Gastroesophageal sphincter (tissue), 4 donors: ENCODE measurements around the gene NLE1. TPM values are rescaled to one million over a fixed set of nuclear protein-coding genes. Genes with fewer than 3 reads are reported as not detected.

Experiments
- ATAC-seq: fragments of 150-250 bp; one replicate; pipeline ENCODE4 v1.9.1; 2016; ENCODE audit warnings: mild to moderate bottlenecking, moderate library complexity
- H3K27ac ChIP-seq, 4 donors: fragments of 200-600 bp; sonication (generic) in 3 of 4; 1 replicate in 3 of 4; 2 replicates in 1 of 4; pipeline ENCODE4 v1.5.1; 2016 to 2019
- H3K27me3 ChIP-seq: fragments of 200-600 bp; sonication (generic); one replicate; pipeline ENCODE4 v1.5.1; 2019
- H3K36me3 ChIP-seq, 2 donors: fragments of 200-600 bp; sonication (generic); one replicate each; pipeline ENCODE4 v1.5.1; 2019; ENCODE audit warnings: control low read depth in 1 of 2
- H3K4me1 ChIP-seq, 3 donors: fragments of 200-600 bp; sonication (generic); 1 replicate in 2 of 3; 2 replicates in 1 of 3; pipeline ENCODE4 v1.5.1; 2016 to 2019; ENCODE audit warnings: control low read depth in 2 of 3
- H3K4me3 ChIP-seq, 2 donors: fragments of 200-600 bp; sonication (generic); one replicate each; pipeline ENCODE4 v1.5.1; 2019; ENCODE audit warnings: mild to moderate bottlenecking in 1 of 2, moderate library complexity in 1 of 2
- H3K9me3 ChIP-seq, 3 donors: fragments of 200-600 bp; sonication (generic); one replicate each; pipeline ENCODE4 v1.5.1; 2017 to 2019; ENCODE audit warnings: control low read depth in 2 of 3
- CTCF ChIP-seq, 4 experiments: fragments of 200-600 bp in 2 of 4; fragments of 450-650 bp in 2 of 4; sonication (generic) in 1 of 4; IDR thresholded peaks; one replicate each; pipeline ENCODE4 v1.5.1; 2017 to 2019; ENCODE audit warnings: antibody characterized with exemption in 4 of 4, mild to moderate bottlenecking in 2 of 4, moderate library complexity in 2 of 4
- EP300 ChIP-seq: sonication (generic); formaldehyde crosslinking; IDR thresholded peaks from one replicate; pipeline ENCODE4 v1.6.1; 2017; ENCODE audit warnings: antibody characterized with exemption, mild to moderate bottlenecking
- POLR2A ChIP-seq, 2 donors: fragments of 450-650 bp; IDR thresholded peaks; one replicate each; pipeline ENCODE4 v1.6.1; 2017; ENCODE audit warnings: antibody characterized with exemption in 2 of 2, mild to moderate bottlenecking in 2 of 2, moderate library complexity in 1 of 2
- POLR2AphosphoS5 ChIP-seq: sonication (generic); formaldehyde crosslinking; IDR thresholded peaks from one replicate; pipeline ENCODE4 v1.6.1; 2017; ENCODE audit warnings: antibody characterized with exemption
- WGBS, 2 donors: methylation state at CpG; one replicate each; pipeline ENCODE4 v1.1.5; 2018; ENCODE audit warnings: low coverage in 1 of 2; 5-methylcytosine and 5-hydroxymethylcytosine counted together
- small RNA-seq, 4 donors: library from RNA; depleted of rRNA; stranded (forward); fragments of <200 nt; gene quantifications; one replicate each; pipeline ENCODE3, GENCODE V24; 2016
- total RNA-seq, 4 donors: library from RNA; depleted of rRNA; stranded (reverse); fragments of >200 nt; gene quantifications; one replicate each; pipeline ENCODE4 v1.1.0, GENCODE V29; 2016

NLE1 gene
- total RNA-seq, 4 donors from 2014 or later, result 7.6 to 12.3 (median 9.3) TPM

GRCh38 chr17:35082073-35082657 lies 59.9 kb downstream of the NLE1 start:
- H3K27ac ChIP-seq, result no peak overlapping the region
- TF ChIP-seq EP300, result no peak
- TF ChIP-seq POLR2AphosphoS5, result peak; percentile 50
- H3K4me3 ChIP-seq, result no peak overlapping the region
- H3K27me3 ChIP-seq, result no peaks in the 10 kb centered on the region
- 13 to 37% methylated on average over 3 of the region's 3 CpGs for WGBS, 2 donors
- peaks cover 0 to 25% (median 6%) of the 10 kb centered on the region in 3 donors for H3K4me1 ChIP-seq
- ATAC-seq, result no peak
- no peaks in the 10 kb centered on the region for H3K9me3 ChIP-seq
- no peaks in the 10 kb centered on the region for H3K36me3 ChIP-seq

DNA sequence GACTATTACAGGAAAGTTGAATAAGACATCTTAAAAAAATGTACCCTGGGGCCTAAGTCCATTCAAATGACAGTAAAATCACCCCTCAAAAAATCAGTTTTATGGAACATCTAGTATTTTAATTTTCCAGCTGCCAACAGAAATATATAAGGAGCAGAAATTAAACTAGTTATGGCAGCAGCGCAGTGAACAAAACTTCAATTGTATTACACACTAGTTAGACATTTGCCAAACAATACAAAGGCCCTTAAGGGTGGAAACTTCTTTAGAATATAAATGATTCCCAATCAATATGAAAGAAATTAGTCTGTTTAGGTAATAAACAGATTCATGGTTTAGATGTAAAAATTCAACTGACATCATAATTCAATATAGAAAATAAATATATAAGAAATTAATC lies 60.5 kb downstream of the NLE1 start:
- 86 to 95% methylated on average over 1 of the region's 1 CpG for WGBS, 2 donors
- ATAC-seq, result no peak
- Histone ChIP-seq H3K27ac (no peak overlapping the region), H3K4me3 (no peak overlapping the region), H3K9me3 (no peaks in the 10 kb centered on the region), H3K36me3 (no peaks in the 10 kb centered on the region), H3K27me3 (no peaks in the 10 kb centered on the region), H3K4me1 (peaks cover 0 to 20% (median 6%) of the 10 kb centered on the region in 3 donors)
- TF ChIP-seq CTCF (IDR thresholded peaks at IDR 0.05), result no peak
- no peak for TF ChIP-seq EP300
- no peak for TF ChIP-seq POLR2AphosphoS5

- Histone ChIP-seq H3K36me3 (no peaks in the 10 kb centered on the region), H3K9me3 (no peaks in the 10 kb centered on the region), H3K4me3 (no peak overlapping the region), H3K27ac (no peak overlapping the region), H3K27me3 (no peaks in the 10 kb centered on the region), H3K4me1 (peaks cover 0 to 20% (median 6%) of the 10 kb centered on the region in 3 donors)
- TF ChIP-seq EP300 (no peak), CTCF (IDR thresholded peaks at IDR 0.05) (no peak), POLR2AphosphoS5 (no peak), POLR2A (IDR thresholded peaks at IDR 0.05) (no peak)
- no peak for ATAC-seq
- 46 to 56% methylated on average over 1 of the region's 1 CpG for WGBS, 2 donors
Measured at GRCh38 chr17:35080536-35080935, 61.6 kb downstream of the NLE1 start.

GRCh38 chr17:35079547-35080423 lies 62.3 kb downstream of the NLE1 start:
- ATAC-seq, result no peak
- no peaks in the 10 kb centered on the region for H3K27me3 ChIP-seq
- no peaks in the 10 kb centered on the region for H3K36me3 ChIP-seq
- peaks cover 3 to 24% (median 6%) of the 10 kb centered on the region in 3 donors for H3K4me1 ChIP-seq
- no peaks in the 10 kb centered on the region for H3K9me3 ChIP-seq
- no peak overlapping the region for H3K27ac ChIP-seq
- H3K4me3 ChIP-seq, result no peak overlapping the region
- TF ChIP-seq EP300, result no peak
- TF ChIP-seq POLR2AphosphoS5, result no peak
- no peak for TF ChIP-seq CTCF (IDR thresholded peaks at IDR 0.05)
- TF ChIP-seq POLR2A (IDR thresholded peaks at IDR 0.05), result no peak
- 100% methylated on average over 1 of the region's 1 CpG for WGBS, 2 donors

Small RNAs within 50 kb of the gene (small RNA-seq; reads per million reads assigned to genes)
- 0 reads per million in 4 donors for gene RNU6-840P

Other genes starting within 250 kb of the NLE1 start
- 1 to 10 TPM; 2.5 to 4.0 (median 2.8) TPM for gene CCT6B, start 180.8 kb downstream of the NLE1 start, total RNA-seq
- 10 to 100 TPM; 12.7 to 15.0 (median 13.5) TPM for gene ZNF830, start 180.8 kb downstream of the NLE1 start, total RNA-seq
- 10 to 100 TPM; 25.0 to 36.3 (median 29.9) TPM for gene LIG3, start 161.8 kb downstream of the NLE1 start, total RNA-seq
- 10 to 100 TPM; 16.7 to 43.8 (median 30.8) TPM for gene RFFL, start 78.6 kb downstream of the NLE1 start, total RNA-seq
- 10 to 100 TPM in 2 of 4 donors, 1 to 10 TPM in 2; 5.1 to 11.1 (median 9.1) TPM for gene RAD51D, start 22.4 kb downstream of the NLE1 start, total RNA-seq
- gene FNDC8, start 20.7 kb downstream of the NLE1 start, total RNA-seq, result not detected
- under 1 TPM in 3 of 4 donors, not detected in 1; 0.05 to 0.31 (median 0.13) TPM for gene UNC45B, start 5.5 kb upstream of the NLE1 start, total RNA-seq
- gene SLC35G3, start 52.1 kb upstream of the NLE1 start, total RNA-seq, result not detected
- gene SLFN5, start 100.8 kb upstream of the NLE1 start, total RNA-seq, result 10 to 100 TPM; 23.5 to 51.2 (median 31.1) TPM
- gene SLFN11, start 231.3 kb upstream of the NLE1 start, total RNA-seq, result 10 to 100 TPM; 17.1 to 25.7 (median 22.2) TPM